ENCODE data around the gene TSPAN12. TPM values are rescaled to one million over a fixed set of nuclear protein-coding genes. Genes with fewer than 3 reads are reported as not detected.

The TSPAN12 gene
- total and polyA plus RNA-seq, 2 of the 8 experiments (the other 6 are each of a cell fraction or from before 2014, with no cell fraction given), result 6.1 to 17.9 TPM

DNA sequence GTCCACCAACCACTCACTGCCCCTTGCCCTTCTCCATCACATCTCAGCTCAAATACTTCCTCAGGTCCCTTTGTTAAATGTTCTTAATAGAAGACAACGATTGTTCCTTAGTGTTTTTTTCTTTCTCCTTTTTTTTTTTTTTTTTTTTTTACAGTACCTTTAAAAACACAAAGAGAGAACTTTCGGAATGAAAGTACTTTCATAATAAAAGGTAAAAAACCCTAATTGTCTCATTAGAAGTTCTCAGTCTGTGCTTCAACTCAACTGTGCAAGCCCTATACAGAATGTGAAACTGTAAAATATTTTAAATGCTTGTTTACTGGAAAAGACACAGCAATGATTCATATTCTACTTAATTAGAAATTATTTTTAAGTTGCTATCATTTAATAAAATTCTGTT is 29.4 kb downstream of the TSPAN12 start (continued):
- TF ChIP-seq, protein P1, sequence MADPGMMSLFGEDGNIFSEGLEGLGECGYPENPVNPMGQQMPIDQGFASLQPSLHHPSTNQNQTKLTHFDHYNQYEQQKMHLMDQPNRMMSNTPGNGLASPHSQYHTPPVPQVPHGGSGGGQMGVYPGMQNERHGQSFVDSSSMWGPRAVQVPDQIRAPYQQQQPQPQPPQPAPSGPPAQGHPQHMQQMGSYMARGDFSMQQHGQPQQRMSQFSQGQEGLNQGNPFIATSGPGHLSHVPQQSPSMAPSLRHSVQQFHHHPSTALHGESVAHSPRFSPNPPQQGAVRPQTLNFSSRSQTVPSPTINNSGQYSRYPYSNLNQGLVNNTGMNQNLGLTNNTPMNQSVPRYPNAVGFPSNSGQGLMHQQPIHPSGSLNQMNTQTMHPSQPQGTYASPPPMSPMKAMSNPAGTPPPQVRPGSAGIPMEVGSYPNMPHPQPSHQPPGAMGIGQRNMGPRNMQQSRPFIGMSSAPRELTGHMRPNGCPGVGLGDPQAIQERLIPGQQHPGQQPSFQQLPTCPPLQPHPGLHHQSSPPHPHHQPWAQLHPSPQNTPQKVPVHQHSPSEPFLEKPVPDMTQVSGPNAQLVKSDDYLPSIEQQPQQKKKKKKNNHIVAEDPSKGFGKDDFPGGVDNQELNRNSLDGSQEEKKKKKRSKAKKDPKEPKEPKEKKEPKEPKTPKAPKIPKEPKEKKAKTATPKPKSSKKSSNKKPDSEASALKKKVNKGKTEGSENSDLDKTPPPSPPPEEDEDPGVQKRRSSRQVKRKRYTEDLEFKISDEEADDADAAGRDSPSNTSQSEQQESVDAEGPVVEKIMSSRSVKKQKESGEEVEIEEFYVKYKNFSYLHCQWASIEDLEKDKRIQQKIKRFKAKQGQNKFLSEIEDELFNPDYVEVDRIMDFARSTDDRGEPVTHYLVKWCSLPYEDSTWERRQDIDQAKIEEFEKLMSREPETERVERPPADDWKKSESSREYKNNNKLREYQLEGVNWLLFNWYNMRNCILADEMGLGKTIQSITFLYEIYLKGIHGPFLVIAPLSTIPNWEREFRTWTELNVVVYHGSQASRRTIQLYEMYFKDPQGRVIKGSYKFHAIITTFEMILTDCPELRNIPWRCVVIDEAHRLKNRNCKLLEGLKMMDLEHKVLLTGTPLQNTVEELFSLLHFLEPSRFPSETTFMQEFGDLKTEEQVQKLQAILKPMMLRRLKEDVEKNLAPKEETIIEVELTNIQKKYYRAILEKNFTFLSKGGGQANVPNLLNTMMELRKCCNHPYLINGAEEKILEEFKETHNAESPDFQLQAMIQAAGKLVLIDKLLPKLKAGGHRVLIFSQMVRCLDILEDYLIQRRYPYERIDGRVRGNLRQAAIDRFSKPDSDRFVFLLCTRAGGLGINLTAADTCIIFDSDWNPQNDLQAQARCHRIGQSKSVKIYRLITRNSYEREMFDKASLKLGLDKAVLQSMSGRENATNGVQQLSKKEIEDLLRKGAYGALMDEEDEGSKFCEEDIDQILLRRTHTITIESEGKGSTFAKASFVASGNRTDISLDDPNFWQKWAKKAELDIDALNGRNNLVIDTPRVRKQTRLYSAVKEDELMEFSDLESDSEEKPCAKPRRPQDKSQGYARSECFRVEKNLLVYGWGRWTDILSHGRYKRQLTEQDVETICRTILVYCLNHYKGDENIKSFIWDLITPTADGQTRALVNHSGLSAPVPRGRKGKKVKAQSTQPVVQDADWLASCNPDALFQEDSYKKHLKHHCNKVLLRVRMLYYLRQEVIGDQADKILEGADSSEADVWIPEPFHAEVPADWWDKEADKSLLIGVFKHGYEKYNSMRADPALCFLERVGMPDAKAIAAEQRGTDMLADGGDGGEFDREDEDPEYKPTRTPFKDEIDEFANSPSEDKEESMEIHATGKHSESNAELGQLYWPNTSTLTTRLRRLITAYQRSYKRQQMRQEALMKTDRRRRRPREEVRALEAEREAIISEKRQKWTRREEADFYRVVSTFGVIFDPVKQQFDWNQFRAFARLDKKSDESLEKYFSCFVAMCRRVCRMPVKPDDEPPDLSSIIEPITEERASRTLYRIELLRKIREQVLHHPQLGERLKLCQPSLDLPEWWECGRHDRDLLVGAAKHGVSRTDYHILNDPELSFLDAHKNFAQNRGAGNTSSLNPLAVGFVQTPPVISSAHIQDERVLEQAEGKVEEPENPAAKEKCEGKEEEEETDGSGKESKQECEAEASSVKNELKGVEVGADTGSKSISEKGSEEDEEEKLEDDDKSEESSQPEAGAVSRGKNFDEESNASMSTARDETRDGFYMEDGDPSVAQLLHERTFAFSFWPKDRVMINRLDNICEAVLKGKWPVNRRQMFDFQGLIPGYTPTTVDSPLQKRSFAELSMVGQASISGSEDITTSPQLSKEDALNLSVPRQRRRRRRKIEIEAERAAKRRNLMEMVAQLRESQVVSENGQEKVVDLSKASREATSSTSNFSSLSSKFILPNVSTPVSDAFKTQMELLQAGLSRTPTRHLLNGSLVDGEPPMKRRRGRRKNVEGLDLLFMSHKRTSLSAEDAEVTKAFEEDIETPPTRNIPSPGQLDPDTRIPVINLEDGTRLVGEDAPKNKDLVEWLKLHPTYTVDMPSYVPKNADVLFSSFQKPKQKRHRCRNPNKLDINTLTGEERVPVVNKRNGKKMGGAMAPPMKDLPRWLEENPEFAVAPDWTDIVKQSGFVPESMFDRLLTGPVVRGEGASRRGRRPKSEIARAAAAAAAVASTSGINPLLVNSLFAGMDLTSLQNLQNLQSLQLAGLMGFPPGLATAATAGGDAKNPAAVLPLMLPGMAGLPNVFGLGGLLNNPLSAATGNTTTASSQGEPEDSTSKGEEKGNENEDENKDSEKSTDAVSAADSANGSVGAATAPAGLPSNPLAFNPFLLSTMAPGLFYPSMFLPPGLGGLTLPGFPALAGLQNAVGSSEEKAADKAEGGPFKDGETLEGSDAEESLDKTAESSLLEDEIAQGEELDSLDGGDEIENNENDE (IDR thresholded peaks at IDR 0.05; ENCODE audit: insufficient replicate concordance, low read length), result no peak
- TF ChIP-seq, protein P2, sequence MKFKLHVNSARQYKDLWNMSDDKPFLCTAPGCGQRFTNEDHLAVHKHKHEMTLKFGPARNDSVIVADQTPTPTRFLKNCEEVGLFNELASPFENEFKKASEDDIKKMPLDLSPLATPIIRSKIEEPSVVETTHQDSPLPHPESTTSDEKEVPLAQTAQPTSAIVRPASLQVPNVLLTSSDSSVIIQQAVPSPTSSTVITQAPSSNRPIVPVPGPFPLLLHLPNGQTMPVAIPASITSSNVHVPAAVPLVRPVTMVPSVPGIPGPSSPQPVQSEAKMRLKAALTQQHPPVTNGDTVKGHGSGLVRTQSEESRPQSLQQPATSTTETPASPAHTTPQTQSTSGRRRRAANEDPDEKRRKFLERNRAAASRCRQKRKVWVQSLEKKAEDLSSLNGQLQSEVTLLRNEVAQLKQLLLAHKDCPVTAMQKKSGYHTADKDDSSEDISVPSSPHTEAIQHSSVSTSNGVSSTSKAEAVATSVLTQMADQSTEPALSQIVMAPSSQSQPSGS (IDR thresholded peaks at IDR 0.05; ENCODE audit: low read length), result no peak
- no peak for TF ChIP-seq SP1 (IDR thresholded peaks at IDR 0.05; ENCODE audit: low read depth, low read length)
- TF ChIP-seq SAP30 (IDR thresholded peaks at IDR 0.05; ENCODE audit: insufficient read depth, insufficient replicate concordance, low read length), result no peak
- TF ChIP-seq CBX5 (IDR thresholded peaks at IDR 0.05; ENCODE audit: low read depth, low read length), result no peak
- TF ChIP-seq CBX8 (IDR thresholded peaks at IDR 0.05; ENCODE audit: borderline replicate concordance, low read depth, low read length), result no peak

All from H1 (cell line).